ENCODE data around the gene DHRS7B.
"Not testable (repeated sequence)": the region's sequence is repeated elsewhere in the genome, so short reads cannot be mapped to it uniquely, and the experiment has no call there.

Gene DHRS7B

DNA sequence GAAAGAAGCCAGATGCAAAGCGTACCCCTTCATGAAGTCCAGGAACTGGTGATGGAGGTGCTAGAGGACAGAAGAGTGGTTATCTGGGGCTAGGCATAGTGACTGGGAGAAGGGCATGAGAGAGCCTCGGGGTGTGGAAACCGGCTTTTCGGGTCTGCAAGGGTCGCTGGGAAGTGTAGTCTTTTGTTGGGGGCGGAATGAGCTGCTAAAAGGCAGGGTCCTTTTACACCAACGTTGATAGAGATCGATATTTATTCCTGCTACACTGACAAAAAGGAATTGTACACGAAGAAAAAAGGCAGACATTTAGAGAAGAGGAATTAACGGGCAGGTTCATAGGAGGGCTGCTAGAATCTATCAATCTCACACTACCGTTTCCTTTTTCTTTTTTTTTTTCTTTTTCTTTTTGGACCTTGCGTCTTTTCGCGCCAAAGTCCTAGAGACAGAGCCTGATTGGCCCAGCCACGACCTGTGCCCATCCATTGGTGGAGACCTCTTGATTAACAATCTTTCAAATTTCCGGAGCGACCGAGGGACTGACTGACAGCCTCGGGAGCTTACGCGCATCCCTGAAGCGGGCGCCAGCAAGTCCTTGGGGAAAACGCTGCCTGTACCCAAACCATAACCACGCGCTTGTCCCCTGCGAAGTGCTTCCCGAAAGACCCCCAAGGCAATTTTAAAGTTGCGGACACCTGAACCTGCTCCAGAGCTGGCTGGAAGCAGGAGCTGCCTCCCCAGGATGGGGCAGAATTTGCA, 27.7 kb upstream of the DHRS7B start:
- TF ChIP-seq, protein P1, sequence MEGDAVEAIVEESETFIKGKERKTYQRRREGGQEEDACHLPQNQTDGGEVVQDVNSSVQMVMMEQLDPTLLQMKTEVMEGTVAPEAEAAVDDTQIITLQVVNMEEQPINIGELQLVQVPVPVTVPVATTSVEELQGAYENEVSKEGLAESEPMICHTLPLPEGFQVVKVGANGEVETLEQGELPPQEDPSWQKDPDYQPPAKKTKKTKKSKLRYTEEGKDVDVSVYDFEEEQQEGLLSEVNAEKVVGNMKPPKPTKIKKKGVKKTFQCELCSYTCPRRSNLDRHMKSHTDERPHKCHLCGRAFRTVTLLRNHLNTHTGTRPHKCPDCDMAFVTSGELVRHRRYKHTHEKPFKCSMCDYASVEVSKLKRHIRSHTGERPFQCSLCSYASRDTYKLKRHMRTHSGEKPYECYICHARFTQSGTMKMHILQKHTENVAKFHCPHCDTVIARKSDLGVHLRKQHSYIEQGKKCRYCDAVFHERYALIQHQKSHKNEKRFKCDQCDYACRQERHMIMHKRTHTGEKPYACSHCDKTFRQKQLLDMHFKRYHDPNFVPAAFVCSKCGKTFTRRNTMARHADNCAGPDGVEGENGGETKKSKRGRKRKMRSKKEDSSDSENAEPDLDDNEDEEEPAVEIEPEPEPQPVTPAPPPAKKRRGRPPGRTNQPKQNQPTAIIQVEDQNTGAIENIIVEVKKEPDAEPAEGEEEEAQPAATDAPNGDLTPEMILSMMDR (IDR thresholded peaks at IDR 0.05; ENCODE audit: control insufficient read depth, extremely low read depth, insufficient read depth), result no peak
- peak; percentile 72 for DNase-seq (ENCODE audit: low read depth)
- peak overlapping the region; percentile 88 for H3K4me3 ChIP-seq (ENCODE audit: low read depth, low read length)

DNA sequence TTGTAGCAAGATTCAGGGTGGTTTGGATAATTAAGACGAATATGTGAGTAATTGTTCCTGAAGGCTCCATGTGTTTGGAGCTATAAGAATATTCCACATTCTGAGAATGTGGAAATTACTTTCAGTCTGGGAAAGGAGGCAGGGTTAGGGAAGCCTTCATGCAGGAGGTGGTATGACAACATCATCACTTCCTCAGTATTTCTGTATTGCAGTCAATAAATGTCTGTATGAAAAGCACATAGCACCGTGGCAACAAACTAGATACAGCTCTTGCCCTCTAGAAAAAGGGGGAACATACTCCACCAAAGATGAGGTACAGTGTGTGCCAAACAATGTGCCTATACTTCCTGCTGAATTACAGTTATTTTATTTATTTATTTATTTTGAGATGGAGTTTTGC, 26.1 kb upstream of the DHRS7B start:
- TF ChIP-seq, protein P1 (IDR thresholded peaks at IDR 0.05; ENCODE audit: control insufficient read depth, extremely low read depth, insufficient read depth), result no peak
- no peak overlapping the region for H3K4me3 ChIP-seq (ENCODE audit: low read depth, low read length)
- DNase-seq (ENCODE audit: low read depth), result no peak

- H3K4me3 ChIP-seq (ENCODE audit: low read depth, low read length), result no peak overlapping the region
- no peak for DNase-seq (ENCODE audit: low read depth)
- TF ChIP-seq, protein P1 (IDR thresholded peaks at IDR 0.05; ENCODE audit: control insufficient read depth, extremely low read depth, insufficient read depth), result no peak
These were observed 22.2 kb upstream of the DHRS7B start for GRCh38 chr17:21104608-21105007.

- no peak for DNase-seq (ENCODE audit: low read depth)
- no peak overlapping the region for H3K4me3 ChIP-seq (ENCODE audit: low read depth, low read length)
- TF ChIP-seq, protein P1 (IDR thresholded peaks at IDR 0.05; ENCODE audit: control insufficient read depth, extremely low read depth, insufficient read depth), result no peak
These were observed 21.5 kb upstream of the DHRS7B start for GRCh38 chr17:21105064-21105894.

- no peak for DNase-seq (ENCODE audit: low read depth)
- H3K4me3 ChIP-seq (ENCODE audit: low read depth, low read length), result no peak overlapping the region
- TF ChIP-seq, protein P1 (IDR thresholded peaks at IDR 0.05; ENCODE audit: control insufficient read depth, extremely low read depth, insufficient read depth), result no peak
These were observed 20.4 kb upstream of the DHRS7B start for GRCh38 chr17:21106316-21106715.

DNA sequence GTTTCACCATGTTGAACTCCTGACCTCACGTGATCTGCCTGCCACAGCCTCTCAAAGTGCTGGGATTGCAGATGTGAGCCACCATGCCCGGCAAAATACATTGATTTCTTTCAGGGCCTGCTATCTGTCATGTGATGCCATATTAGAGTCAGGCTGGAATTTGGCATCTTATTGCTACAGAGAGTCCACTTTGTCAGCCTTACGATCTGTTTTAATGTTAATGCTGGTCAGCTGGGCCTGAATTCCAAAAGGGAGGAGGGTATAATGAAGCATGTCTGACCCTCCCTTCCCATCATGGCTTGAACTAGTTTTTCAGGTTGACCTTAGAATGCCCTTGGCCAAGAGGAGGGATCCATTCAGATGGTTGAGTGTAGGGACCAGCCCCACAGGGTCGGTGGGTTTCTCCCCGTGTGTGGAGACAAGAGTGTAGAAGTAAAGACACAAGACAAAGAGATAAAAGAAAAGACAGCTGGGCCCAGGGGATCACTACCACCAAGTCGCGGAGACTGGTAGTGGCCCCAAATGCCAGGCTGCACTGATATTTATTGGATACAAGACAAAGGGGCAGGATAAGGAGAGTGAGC, 19.6 kb upstream of the DHRS7B start:
- not testable (repeated sequence) for H3K4me3 ChIP-seq (ENCODE audit: low read depth, low read length); DNase-seq (ENCODE audit: low read depth)

GRCh38 chr17:21108651-21109050, 18.1 kb upstream of the DHRS7B start:
- DNase-seq (ENCODE audit: low read depth), result no peak
- TF ChIP-seq, protein P1 (IDR thresholded peaks at IDR 0.05; ENCODE audit: control insufficient read depth, extremely low read depth, insufficient read depth), result no peak
- H3K4me3 ChIP-seq (ENCODE audit: low read depth, low read length), result no peak overlapping the region
